ENCODE measurements around the gene UMAD1.

- TF ChIP-seq CTCF (conservative IDR thresholded peaks at IDR 0.05; ENCODE audit: low read depth in 2 of 2) (no peak), EZH2phosphoT487 (IDR thresholded peaks at IDR 0.05; ENCODE audit: unreplicated experiment) (no peak), REST (IDR thresholded peaks at IDR 0.05; ENCODE audit: unreplicated experiment) (no peak), EZH2 (IDR thresholded peaks at IDR 0.05; ENCODE audit: low read depth, unreplicated experiment) (no peak), POLR2AphosphoS5 (IDR thresholded peaks at IDR 0.05; ENCODE audit: low read depth) (no peak), NANOG (IDR thresholded peaks at IDR 0.05; ENCODE audit: borderline replicate concordance) (no peak), CREB1 (CRISPR knock-in tag; IDR thresholded peaks at IDR 0.05; ENCODE audit: low read depth) (no peak), ZNF114 (CRISPR knock-in tag; IDR thresholded peaks at IDR 0.05) (no peak), ETS1 (IDR thresholded peaks at IDR 0.05) (no peak)
These were observed 97.6 kb downstream of the UMAD1 start for GRCh38 chr7:7738177-7738576.
